Panc1 (cell line): ENCODE data around the gene RIPK1.

ENCODE experiments used
- TF ChIP-seq, protein P1 (sequence below): fragments of 450-650 bp; IDR thresholded peaks from 2 replicates; pipeline ENCODE4 v1.5.1; 2017; ENCODE audit warnings: mild to moderate bottlenecking
- TF ChIP-seq, protein P2 (sequence below), 2 experiments: IDR thresholded peaks; 2 replicates each; pipeline ENCODE4 v1.6.1; 2011 to 2012; ENCODE audit warnings: low read depth in 2 of 2, control low read depth in 1 of 2, low read length in 1 of 2, mild to moderate bottlenecking in 1 of 2, moderate library complexity in 1 of 2; ENCODE audit not compliant: insufficient read depth in 1 of 2

DNA sequence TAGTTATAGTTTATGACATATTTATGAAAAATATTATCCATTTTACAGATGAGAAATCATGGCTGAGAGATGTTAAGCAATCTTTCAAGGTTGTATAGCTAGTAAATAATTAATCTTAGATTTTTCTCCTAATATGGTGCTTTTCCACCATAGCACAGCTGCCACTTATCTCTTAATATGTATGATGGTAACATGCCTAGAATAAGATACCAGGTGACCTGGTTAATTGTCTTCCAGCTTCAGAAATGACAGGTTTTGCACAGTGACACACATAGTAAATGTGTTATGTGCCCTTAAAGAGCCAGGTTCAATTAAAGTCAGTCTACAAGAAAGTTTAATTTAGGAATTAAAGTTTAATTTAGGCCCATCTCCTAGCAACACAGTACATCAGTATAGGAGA, 74.2 kb downstream of the RIPK1 start:
- TF ChIP-seq, protein P1, sequence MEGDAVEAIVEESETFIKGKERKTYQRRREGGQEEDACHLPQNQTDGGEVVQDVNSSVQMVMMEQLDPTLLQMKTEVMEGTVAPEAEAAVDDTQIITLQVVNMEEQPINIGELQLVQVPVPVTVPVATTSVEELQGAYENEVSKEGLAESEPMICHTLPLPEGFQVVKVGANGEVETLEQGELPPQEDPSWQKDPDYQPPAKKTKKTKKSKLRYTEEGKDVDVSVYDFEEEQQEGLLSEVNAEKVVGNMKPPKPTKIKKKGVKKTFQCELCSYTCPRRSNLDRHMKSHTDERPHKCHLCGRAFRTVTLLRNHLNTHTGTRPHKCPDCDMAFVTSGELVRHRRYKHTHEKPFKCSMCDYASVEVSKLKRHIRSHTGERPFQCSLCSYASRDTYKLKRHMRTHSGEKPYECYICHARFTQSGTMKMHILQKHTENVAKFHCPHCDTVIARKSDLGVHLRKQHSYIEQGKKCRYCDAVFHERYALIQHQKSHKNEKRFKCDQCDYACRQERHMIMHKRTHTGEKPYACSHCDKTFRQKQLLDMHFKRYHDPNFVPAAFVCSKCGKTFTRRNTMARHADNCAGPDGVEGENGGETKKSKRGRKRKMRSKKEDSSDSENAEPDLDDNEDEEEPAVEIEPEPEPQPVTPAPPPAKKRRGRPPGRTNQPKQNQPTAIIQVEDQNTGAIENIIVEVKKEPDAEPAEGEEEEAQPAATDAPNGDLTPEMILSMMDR = no peak
- TF ChIP-seq, protein P2, sequence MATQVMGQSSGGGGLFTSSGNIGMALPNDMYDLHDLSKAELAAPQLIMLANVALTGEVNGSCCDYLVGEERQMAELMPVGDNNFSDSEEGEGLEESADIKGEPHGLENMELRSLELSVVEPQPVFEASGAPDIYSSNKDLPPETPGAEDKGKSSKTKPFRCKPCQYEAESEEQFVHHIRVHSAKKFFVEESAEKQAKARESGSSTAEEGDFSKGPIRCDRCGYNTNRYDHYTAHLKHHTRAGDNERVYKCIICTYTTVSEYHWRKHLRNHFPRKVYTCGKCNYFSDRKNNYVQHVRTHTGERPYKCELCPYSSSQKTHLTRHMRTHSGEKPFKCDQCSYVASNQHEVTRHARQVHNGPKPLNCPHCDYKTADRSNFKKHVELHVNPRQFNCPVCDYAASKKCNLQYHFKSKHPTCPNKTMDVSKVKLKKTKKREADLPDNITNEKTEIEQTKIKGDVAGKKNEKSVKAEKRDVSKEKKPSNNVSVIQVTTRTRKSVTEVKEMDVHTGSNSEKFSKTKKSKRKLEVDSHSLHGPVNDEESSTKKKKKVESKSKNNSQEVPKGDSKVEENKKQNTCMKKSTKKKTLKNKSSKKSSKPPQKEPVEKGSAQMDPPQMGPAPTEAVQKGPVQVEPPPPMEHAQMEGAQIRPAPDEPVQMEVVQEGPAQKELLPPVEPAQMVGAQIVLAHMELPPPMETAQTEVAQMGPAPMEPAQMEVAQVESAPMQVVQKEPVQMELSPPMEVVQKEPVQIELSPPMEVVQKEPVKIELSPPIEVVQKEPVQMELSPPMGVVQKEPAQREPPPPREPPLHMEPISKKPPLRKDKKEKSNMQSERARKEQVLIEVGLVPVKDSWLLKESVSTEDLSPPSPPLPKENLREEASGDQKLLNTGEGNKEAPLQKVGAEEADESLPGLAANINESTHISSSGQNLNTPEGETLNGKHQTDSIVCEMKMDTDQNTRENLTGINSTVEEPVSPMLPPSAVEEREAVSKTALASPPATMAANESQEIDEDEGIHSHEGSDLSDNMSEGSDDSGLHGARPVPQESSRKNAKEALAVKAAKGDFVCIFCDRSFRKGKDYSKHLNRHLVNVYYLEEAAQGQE (IDR thresholded peaks at IDR 0.05; ENCODE audit: insufficient read depth in 1 of 2, low read depth in 2 of 2, low read length in 1 of 2) = no peak
